Endothelial cell (in vitro differentiated cells): ENCODE results near the gene MLIP. TPM values are rescaled to one million over a fixed set of nuclear protein-coding genes. Genes with fewer than 3 reads are reported as not detected.

Source experiments
- DNase-seq: peaks from one replicate; pipeline ENCODE4 v3.0.0; 2021; ENCODE audit warnings: low spot score
- H3K27ac Mint-ChIP-seq: one replicate; pipeline ENCODE4 v1.8.0; 2021; ENCODE audit warnings: mixed read lengths, inconsistent platforms; ENCODE audit not compliant: unreplicated experiment
- H3K27me3 Mint-ChIP-seq: one replicate; pipeline ENCODE4 v1.8.0; 2021; ENCODE audit warnings: mild to moderate bottlenecking, moderate library complexity, mixed read lengths, inconsistent platforms; ENCODE audit not compliant: unreplicated experiment
- H3K36me3 Mint-ChIP-seq: one replicate; pipeline ENCODE4 v1.8.0; 2021; ENCODE audit warnings: mild to moderate bottlenecking, low read depth, mixed read lengths, inconsistent platforms; ENCODE audit not compliant: unreplicated experiment
- H3K4me1 Mint-ChIP-seq: one replicate; pipeline ENCODE4 v1.8.0; 2021; ENCODE audit warnings: mild to moderate bottlenecking, mixed read lengths, inconsistent platforms; ENCODE audit not compliant: unreplicated experiment
- H3K4me3 Mint-ChIP-seq: one replicate; pipeline ENCODE4 v1.8.0; 2021; ENCODE audit warnings: mild to moderate bottlenecking, mixed read lengths, inconsistent platforms; ENCODE audit not compliant: unreplicated experiment
- H3K9me3 Mint-ChIP-seq: one replicate; pipeline ENCODE4 v1.8.0; 2021; ENCODE audit warnings: mixed read lengths, inconsistent platforms; ENCODE audit not compliant: unreplicated experiment
- total RNA-seq: library from RNA; stranded (reverse); fragmentation: NEBNext Ultra II Directional; extraction: Animal tissue kit (Norgen Biotek cat#: 25700); gene quantifications from one replicate; pipeline ENCODE4 v1.2.1, GENCODE V29; 2021; ENCODE audit not compliant: unreplicated experiment
- TF ChIP-seq, protein P1 (sequence below): fragments of 200-600 bp; sonication (generic); IDR thresholded peaks from one replicate; pipeline ENCODE4 v1.5.0; 2021; ENCODE audit warnings: antibody characterized with exemption; ENCODE audit not compliant: unreplicated experiment

The MLIP gene
- total RNA-seq, 1 donor from 2014 or later = not detected

GRCh38 chr6:54238396-54238795, 127.2 kb downstream of the MLIP start:
- no peak for DNase-seq

GRCh38 chr6:54243699-54244098, 132.5 kb downstream of the MLIP start:
- no peak overlapping the region for H3K4me3 Mint-ChIP-seq
- H3K27ac Mint-ChIP-seq = no peak overlapping the region
- no peaks in the 10 kb centered on the region for H3K27me3 Mint-ChIP-seq
- TF ChIP-seq, protein P1, sequence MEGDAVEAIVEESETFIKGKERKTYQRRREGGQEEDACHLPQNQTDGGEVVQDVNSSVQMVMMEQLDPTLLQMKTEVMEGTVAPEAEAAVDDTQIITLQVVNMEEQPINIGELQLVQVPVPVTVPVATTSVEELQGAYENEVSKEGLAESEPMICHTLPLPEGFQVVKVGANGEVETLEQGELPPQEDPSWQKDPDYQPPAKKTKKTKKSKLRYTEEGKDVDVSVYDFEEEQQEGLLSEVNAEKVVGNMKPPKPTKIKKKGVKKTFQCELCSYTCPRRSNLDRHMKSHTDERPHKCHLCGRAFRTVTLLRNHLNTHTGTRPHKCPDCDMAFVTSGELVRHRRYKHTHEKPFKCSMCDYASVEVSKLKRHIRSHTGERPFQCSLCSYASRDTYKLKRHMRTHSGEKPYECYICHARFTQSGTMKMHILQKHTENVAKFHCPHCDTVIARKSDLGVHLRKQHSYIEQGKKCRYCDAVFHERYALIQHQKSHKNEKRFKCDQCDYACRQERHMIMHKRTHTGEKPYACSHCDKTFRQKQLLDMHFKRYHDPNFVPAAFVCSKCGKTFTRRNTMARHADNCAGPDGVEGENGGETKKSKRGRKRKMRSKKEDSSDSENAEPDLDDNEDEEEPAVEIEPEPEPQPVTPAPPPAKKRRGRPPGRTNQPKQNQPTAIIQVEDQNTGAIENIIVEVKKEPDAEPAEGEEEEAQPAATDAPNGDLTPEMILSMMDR = no peak
- H3K36me3 Mint-ChIP-seq = no peaks in the 10 kb centered on the region
- no peaks in the 10 kb centered on the region for H3K9me3 Mint-ChIP-seq
- no peaks in the 10 kb centered on the region for H3K4me1 Mint-ChIP-seq
- no peak for DNase-seq

More at GRCh38 chr6:54238396-54238795, 127.2 kb downstream of the MLIP start:
- no peaks in the 10 kb centered on the region for H3K4me1 Mint-ChIP-seq
- no peak overlapping the region for H3K27ac Mint-ChIP-seq
- no peak overlapping the region for H3K4me3 Mint-ChIP-seq
- no peaks in the 10 kb centered on the region for H3K27me3 Mint-ChIP-seq
- H3K36me3 Mint-ChIP-seq = no peaks in the 10 kb centered on the region
- no peaks in the 10 kb centered on the region for H3K9me3 Mint-ChIP-seq
- TF ChIP-seq, protein P1 = no peak

- TF ChIP-seq, protein P1 = peak; percentile 81
- Mint-ChIP-seq H3K4me1 (no peaks in the 10 kb centered on the region), H3K36me3 (no peaks in the 10 kb centered on the region), H3K27me3 (no peaks in the 10 kb centered on the region), H3K27ac (no peak overlapping the region), H3K9me3 (no peaks in the 10 kb centered on the region), H3K4me3 (no peak overlapping the region)
- DNase-seq = no peak
Measured at GRCh38 chr6:54244430-54244829, 133.2 kb downstream of the MLIP start.

GRCh38 chr6:54245265-54245664, 134.0 kb downstream of the MLIP start:
- no peak overlapping the region for H3K27ac Mint-ChIP-seq
- no peaks in the 10 kb centered on the region for H3K9me3 Mint-ChIP-seq
- no peaks in the 10 kb centered on the region for H3K4me1 Mint-ChIP-seq
- no peak for DNase-seq
- no peak overlapping the region for H3K4me3 Mint-ChIP-seq
- no peaks in the 10 kb centered on the region for H3K36me3 Mint-ChIP-seq
- TF ChIP-seq, protein P1 = no peak
- no peaks in the 10 kb centered on the region for H3K27me3 Mint-ChIP-seq

DNA sequence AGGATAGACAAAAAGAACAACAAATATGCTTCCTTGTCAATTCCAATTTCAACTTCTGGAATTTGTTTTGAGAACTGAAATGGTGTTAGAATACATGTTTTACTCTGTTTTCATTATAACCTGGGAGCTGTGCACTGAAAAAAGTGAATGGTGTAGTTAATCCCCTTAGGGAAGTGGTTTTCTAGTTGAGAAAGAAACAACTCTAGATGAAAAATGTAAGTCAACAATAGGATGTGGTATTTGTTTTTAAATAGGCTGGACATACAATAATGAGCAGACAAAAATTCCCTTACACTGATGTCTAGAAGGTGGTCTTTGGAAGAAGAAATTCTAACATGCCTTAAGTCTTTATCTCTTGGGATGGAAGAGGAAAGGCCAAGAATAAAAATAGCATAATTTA, 137.1 kb downstream of the MLIP start:
- TF ChIP-seq, protein P1 = no peak
- H3K36me3 Mint-ChIP-seq = no peaks in the 10 kb centered on the region
- no peak overlapping the region for H3K4me3 Mint-ChIP-seq
- H3K4me1 Mint-ChIP-seq = no peaks in the 10 kb centered on the region
- H3K27ac Mint-ChIP-seq = no peak overlapping the region
- no peaks in the 10 kb centered on the region for H3K9me3 Mint-ChIP-seq
- H3K27me3 Mint-ChIP-seq = no peaks in the 10 kb centered on the region
- DNase-seq = no peak
